ENCODE results near the gene PTPRD. TPM values are rescaled to one million over a fixed set of nuclear protein-coding genes. Genes with fewer than 3 reads are reported as not detected.

PTPRD gene
- total RNA-seq, 1 donor from 2014 or later: 139 TPM

DNA sequence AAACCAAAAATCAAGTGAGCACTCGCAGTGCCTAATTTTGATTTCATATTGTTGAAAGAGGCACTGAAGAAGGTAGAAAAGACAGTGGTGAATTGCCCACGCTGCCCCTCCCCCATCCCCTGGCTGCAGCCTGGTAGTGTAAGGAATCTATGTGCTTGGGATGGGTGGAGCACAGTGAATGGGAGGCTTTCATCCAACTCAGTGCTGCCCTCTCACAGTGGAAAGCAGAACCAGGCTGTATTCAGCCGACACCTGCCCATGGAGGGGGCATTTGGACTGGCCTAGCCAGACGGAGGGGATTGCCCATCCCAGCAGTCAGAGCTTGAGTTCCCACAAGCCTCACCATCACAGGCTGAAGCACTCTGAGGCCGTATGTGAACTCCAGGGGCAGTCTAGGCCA is 2012.9 kb downstream of the PTPRD start:
- Mint-ChIP-seq H3K9me3 (peaks cover 8% of the 10 kb centered on the region), H3K4me3 (no peak overlapping the region), H3K27ac (ENCODE audit: unreplicated experiment) (no peak overlapping the region), H3K36me3 (ENCODE audit: low read depth) (peaks cover 5% of the 10 kb centered on the region), H3K4me1 (no peaks in the 10 kb centered on the region), H3K27me3 (ENCODE audit: low read depth) (no peaks in the 10 kb centered on the region)
- no peak for DNase-seq (ENCODE audit: low read depth, low spot score)
- TF ChIP-seq, protein P1, sequence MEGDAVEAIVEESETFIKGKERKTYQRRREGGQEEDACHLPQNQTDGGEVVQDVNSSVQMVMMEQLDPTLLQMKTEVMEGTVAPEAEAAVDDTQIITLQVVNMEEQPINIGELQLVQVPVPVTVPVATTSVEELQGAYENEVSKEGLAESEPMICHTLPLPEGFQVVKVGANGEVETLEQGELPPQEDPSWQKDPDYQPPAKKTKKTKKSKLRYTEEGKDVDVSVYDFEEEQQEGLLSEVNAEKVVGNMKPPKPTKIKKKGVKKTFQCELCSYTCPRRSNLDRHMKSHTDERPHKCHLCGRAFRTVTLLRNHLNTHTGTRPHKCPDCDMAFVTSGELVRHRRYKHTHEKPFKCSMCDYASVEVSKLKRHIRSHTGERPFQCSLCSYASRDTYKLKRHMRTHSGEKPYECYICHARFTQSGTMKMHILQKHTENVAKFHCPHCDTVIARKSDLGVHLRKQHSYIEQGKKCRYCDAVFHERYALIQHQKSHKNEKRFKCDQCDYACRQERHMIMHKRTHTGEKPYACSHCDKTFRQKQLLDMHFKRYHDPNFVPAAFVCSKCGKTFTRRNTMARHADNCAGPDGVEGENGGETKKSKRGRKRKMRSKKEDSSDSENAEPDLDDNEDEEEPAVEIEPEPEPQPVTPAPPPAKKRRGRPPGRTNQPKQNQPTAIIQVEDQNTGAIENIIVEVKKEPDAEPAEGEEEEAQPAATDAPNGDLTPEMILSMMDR (conservative IDR thresholded peaks at IDR 0.05): no peak

DNA sequence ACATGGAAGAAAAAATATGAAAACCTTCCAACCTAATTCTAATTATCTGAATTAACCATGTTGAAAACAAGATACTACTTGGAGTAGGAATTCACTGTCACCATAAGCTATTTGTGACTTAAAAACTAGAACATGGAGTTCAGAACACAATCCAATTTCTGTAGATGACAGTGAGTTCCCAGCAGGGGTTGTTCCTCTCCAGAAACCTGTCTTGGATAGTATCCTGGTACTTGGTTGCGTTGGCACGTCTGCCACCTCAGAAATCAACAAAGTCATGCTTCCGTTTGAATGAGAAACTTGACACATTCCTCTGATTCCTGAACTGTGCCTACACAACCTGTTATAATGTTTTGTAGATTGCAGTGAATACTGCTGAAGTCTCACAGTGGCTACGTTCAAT is 2023.3 kb downstream of the PTPRD start:
- Mint-ChIP-seq H3K4me1 (no peaks in the 10 kb centered on the region), H3K9me3 (peaks cover 5% of the 10 kb centered on the region), H3K36me3 (ENCODE audit: low read depth) (peaks cover 7% of the 10 kb centered on the region), H3K4me3 (no peak overlapping the region), H3K27me3 (ENCODE audit: low read depth) (no peaks in the 10 kb centered on the region), H3K27ac (ENCODE audit: unreplicated experiment) (no peak overlapping the region)
- TF ChIP-seq, protein P1 (conservative IDR thresholded peaks at IDR 0.05): no peak
- DNase-seq (ENCODE audit: low read depth, low spot score): no peak

DNA sequence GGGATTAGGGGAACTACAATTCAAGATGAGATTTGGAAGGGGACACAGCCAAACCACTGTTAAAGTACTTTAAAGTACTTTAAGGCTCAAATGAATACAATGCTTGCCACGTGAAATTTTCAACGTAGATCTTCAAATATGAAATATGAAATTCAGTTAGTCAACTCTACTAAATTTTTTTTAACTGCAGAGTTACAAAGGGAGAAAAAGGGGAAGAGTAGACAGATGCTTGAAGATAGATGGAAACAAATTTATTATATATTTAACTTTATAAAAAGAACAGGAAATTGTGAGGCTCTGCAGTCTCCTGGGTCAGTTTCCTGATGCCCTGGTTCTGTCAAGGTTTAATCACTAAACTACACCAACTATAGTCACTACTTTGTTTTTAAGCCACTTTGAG is 2027.8 kb downstream of the PTPRD start:
- Mint-ChIP-seq H3K4me3 (no peak overlapping the region), H3K36me3 (ENCODE audit: low read depth) (peaks cover 17% of the 10 kb centered on the region), H3K4me1 (no peaks in the 10 kb centered on the region), H3K9me3 (peaks cover 7% of the 10 kb centered on the region), H3K27ac (ENCODE audit: unreplicated experiment) (no peak overlapping the region), H3K27me3 (ENCODE audit: low read depth) (no peaks in the 10 kb centered on the region)
- DNase-seq (ENCODE audit: low read depth, low spot score): no peak
- TF ChIP-seq, protein P1 (conservative IDR thresholded peaks at IDR 0.05): no peak

DNA sequence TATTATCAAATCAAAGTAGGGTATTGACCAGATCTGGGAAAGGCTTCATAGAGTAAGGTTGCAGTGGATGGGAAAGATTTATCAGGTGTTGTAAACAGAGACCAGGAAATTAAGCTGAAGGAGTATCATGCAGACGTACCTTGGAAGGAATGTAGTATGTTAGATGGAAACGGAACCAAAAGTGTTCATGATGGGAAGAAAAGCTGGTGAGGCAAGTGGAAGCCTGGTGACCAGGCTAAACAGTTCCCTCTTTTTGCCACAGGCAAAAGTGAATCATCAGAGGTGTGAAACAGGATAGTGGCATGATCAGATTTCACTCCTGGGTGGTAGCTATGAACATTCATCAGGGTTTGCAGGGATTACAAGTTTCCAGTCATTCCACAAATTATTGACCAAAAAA is 2033.1 kb downstream of the PTPRD start:
- H3K36me3 Mint-ChIP-seq (ENCODE audit: low read depth): peaks cover 16% of the 10 kb centered on the region
- H3K27ac Mint-ChIP-seq (ENCODE audit: unreplicated experiment): no peak overlapping the region
- H3K27me3 Mint-ChIP-seq (ENCODE audit: low read depth): no peaks in the 10 kb centered on the region
- TF ChIP-seq, protein P1 (conservative IDR thresholded peaks at IDR 0.05): no peak
- no peak for DNase-seq (ENCODE audit: low read depth, low spot score)
- peaks cover 4% of the 10 kb centered on the region for H3K4me1 Mint-ChIP-seq
- H3K4me3 Mint-ChIP-seq: no peak overlapping the region
- H3K9me3 Mint-ChIP-seq: peaks cover 7% of the 10 kb centered on the region

DNA sequence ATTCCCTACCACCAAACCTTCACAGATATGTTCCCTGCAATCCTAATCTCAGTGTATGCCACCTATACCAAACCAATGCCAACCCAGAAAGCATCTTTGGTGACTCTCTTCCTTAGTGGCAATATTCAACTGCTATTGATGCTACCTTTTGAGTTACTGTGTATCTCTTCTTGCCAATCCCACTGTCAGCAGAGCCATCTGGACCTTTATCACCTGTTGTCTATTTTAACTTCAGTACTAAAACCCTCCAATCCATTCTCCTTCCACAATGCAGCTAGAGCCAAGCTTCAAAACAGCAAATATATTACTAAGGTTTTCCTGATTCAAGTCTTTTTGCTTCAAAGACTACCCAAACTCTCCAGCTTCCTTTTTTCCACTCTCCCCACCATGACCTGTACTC is 2036.1 kb downstream of the PTPRD start:
- Mint-ChIP-seq H3K27me3 (ENCODE audit: low read depth) (no peaks in the 10 kb centered on the region), H3K27ac (ENCODE audit: unreplicated experiment) (no peak overlapping the region), H3K36me3 (ENCODE audit: low read depth) (peaks cover 3% of the 10 kb centered on the region), H3K4me1 (peaks cover 4% of the 10 kb centered on the region), H3K4me3 (no peak overlapping the region), H3K9me3 (no peaks in the 10 kb centered on the region)
- TF ChIP-seq, protein P1 (conservative IDR thresholded peaks at IDR 0.05): no peak
- DNase-seq (ENCODE audit: low read depth, low spot score): no peak

DNA sequence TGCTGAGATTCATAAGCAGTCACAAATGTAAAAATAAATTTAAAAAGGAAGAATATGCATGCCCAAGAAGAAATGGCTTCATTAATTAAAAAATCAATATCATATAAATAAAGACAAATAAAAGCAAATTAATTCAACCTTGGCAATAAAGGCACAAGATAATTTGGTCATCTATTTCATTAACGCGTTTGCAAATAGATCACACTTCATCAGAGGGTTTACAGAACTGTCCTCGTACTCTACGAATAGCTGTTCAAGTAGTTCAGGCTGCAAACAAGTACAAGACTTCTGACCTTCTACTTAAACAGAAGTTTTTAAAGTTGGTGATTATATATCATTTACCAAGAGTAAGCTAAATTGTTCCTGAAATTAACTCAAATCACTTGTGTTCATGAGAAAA is 2038.0 kb downstream of the PTPRD start:
- H3K9me3 Mint-ChIP-seq: no peaks in the 10 kb centered on the region
- no peaks in the 10 kb centered on the region for H3K27me3 Mint-ChIP-seq (ENCODE audit: low read depth)
- H3K4me3 Mint-ChIP-seq: no peak overlapping the region
- no peak overlapping the region for H3K27ac Mint-ChIP-seq (ENCODE audit: unreplicated experiment)
- peaks cover 3% of the 10 kb centered on the region for H3K36me3 Mint-ChIP-seq (ENCODE audit: low read depth)
- TF ChIP-seq, protein P1 (conservative IDR thresholded peaks at IDR 0.05): no peak
- peaks cover 4% of the 10 kb centered on the region for H3K4me1 Mint-ChIP-seq
- DNase-seq (ENCODE audit: low read depth, low spot score): no peak

Data from neural crest cell (in vitro differentiated cells).